HFFc6 (cell line): ENCODE results near the gene CCDC88B. TPM values are rescaled to one million over a fixed set of nuclear protein-coding genes. Genes with fewer than 3 reads are reported as not detected.

Source experiments
- DNase-seq: peaks from one replicate; pipeline ENCODE4 v3.0.0-alpha.2; 2018
- H3K27ac Mint-ChIP-seq: 2 replicates; pipeline ENCODE4 v1.8.0; 2020; ENCODE audit warnings: mild to moderate bottlenecking, mixed read lengths
- H3K27me3 Mint-ChIP-seq: 2 replicates; pipeline ENCODE4 v1.8.0; 2021; ENCODE audit warnings: mild to moderate bottlenecking, moderate library complexity, mixed read lengths; ENCODE audit not compliant: insufficient read depth
- H3K36me3 Mint-ChIP-seq: 2 replicates; pipeline ENCODE4 v1.8.0; 2021; ENCODE audit warnings: low read depth, mixed read lengths
- H3K4me1 Mint-ChIP-seq: 2 replicates; pipeline ENCODE4 v1.8.0; 2020; ENCODE audit warnings: low read depth, mixed read lengths
- H3K4me3 Mint-ChIP-seq: 2 replicates; pipeline ENCODE4 v1.8.0; 2020; ENCODE audit warnings: mild to moderate bottlenecking, moderate library complexity, mixed read lengths
- H3K9me3 Mint-ChIP-seq: 2 replicates; pipeline ENCODE4 v1.8.0; 2020; ENCODE audit warnings: mild to moderate bottlenecking, mixed read lengths
- CTCF ChIP-seq: fragments of 200-600 bp; sonication (generic); IDR thresholded peaks from 2 replicates; pipeline ENCODE4 v1.5.0; 2021; ENCODE audit warnings: antibody characterized with exemption, mild to moderate bottlenecking
- total RNA-seq, 6 experiments: library from RNA; stranded (reverse); fragmentation: NEBNext Ultra II Directional; extraction: Animal tissue kit (Norgen Biotek cat#: 25700); gene quantifications; 2 replicates in 1 of 6; 3 replicates in 5 of 6; pipeline ENCODE4 v1.2.3, GENCODE V29; 2021

The CCDC88B gene
- total RNA-seq, 6 experiments from 2014 or later, result 0.45 to 1.9 (median 1.7) TPM

- peaks cover 18% of the 10 kb centered on the region for H3K4me1 Mint-ChIP-seq
- H3K27me3 Mint-ChIP-seq, result peaks cover 8% of the 10 kb centered on the region
- H3K36me3 Mint-ChIP-seq, result no peaks in the 10 kb centered on the region
- TF ChIP-seq CTCF, result no peak
- H3K9me3 Mint-ChIP-seq, result no peaks in the 10 kb centered on the region
- DNase-seq, result no peak
- H3K4me3 Mint-ChIP-seq, result no peak overlapping the region
- H3K27ac Mint-ChIP-seq, result no peak overlapping the region
These were observed 42.0 kb downstream of the CCDC88B start for GRCh38 chr11:64382047-64382446.

DNA sequence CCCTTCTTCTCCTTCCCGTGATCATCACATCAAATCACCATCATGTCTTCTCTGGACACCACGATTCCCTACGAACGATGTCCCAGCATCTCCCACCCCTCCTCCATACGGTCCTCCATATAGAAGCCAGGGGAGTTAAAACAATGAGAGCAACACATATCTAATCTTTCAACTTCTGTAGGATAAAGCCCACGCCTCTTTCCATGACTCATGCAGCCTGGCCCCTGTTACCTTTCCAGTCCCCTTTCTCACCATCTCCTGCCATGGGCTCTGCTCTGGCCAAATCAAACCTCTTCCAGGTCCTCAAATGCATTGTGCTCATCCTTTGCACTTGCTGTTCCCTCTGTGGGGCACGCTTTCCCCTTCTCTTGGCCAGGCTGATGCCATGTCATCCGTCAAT is 42.6 kb downstream of the CCDC88B start:
- Mint-ChIP-seq H3K4me1 (peaks cover 22% of the 10 kb centered on the region), H3K36me3 (no peaks in the 10 kb centered on the region), H3K27ac (no peak overlapping the region), H3K9me3 (no peaks in the 10 kb centered on the region), H3K4me3 (no peak overlapping the region), H3K27me3 (peaks cover 8% of the 10 kb centered on the region)
- no peak for TF ChIP-seq CTCF
- DNase-seq, result no peak

GRCh38 chr11:64383580-64383979 is 43.6 kb downstream of the CCDC88B start:
- Mint-ChIP-seq H3K36me3 (no peaks in the 10 kb centered on the region), H3K4me1 (peaks cover 22% of the 10 kb centered on the region), H3K27me3 (peaks cover 8% of the 10 kb centered on the region), H3K27ac (no peak overlapping the region), H3K9me3 (no peaks in the 10 kb centered on the region), H3K4me3 (no peak overlapping the region)
- DNase-seq, result no peak
- no peak for TF ChIP-seq CTCF

- Mint-ChIP-seq H3K4me1 (peaks cover 22% of the 10 kb centered on the region), H3K9me3 (no peaks in the 10 kb centered on the region), H3K4me3 (no peak overlapping the region), H3K27ac (no peak overlapping the region), H3K27me3 (peaks cover 10% of the 10 kb centered on the region), H3K36me3 (no peaks in the 10 kb centered on the region)
- no peak for DNase-seq
- no peak for TF ChIP-seq CTCF
These were observed 44.2 kb downstream of the CCDC88B start for GRCh38 chr11:64384028-64384737.

DNA sequence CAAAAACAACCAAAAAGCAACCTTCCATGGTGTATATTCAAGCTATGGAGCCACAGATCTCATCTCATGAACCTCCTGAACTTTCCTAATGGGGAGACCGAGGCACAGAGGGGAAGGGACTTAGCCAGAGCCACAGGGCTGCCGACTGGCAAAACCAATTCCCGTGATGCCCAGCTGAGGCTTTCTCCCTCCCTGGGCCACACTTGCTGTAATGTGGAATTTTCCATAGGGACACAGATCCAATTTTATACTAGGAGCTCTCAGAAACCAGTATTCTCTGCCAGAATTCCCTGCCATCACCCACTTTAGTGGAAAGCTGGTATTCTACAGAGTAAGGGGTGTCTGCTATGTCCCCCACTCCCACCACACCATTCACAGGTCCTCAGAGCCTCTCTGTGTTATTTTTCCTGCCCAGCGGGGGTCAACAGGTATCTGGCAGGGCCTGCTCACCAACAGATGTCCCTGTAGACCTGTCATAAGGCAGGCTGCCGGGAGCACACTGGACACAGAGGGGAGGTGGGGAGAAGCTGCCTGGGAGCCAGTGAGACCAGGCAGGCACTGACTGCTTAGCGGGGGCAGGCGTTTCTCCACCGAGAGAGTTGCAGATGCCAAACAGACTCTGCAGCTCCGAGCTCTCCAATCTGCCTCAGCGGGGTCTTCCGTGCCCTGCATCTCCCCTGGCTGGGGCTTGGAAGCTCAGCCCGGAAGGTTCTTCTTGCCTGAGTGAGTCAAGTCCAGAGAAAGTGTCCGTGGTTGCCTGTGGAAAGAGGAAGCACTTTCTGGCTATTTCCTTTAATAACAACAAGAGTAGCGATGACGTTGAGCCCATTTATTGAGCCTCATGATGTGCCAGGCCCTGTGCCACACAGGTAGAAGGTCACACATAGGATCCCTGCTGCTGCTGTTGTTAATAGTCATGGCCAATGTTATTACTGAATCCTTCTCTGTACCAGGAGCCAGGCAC is 45.3 kb downstream of the CCDC88B start:
- Mint-ChIP-seq H3K27me3 (peaks cover 18% of the 10 kb centered on the region), H3K27ac (no peak overlapping the region; the same call in 1 of the 2 replicates), H3K36me3 (no peaks in the 10 kb centered on the region), H3K9me3 (no peaks in the 10 kb centered on the region), H3K4me3 (no peak overlapping the region), H3K4me1 (peaks cover 22% of the 10 kb centered on the region)
- no peak for DNase-seq
- no peak for TF ChIP-seq CTCF
